Thymus (tissue), 11 donors: Measurements from ENCODE around the gene SALL3. TPM values are rescaled to one million over a fixed set of nuclear protein-coding genes. Genes with fewer than 3 reads are reported as not detected.

Experiments
- DNase-seq, 9 donors: peaks; one replicate each; pipeline ENCODE4 v3.0.0-alpha.2; 2013; ENCODE audit warnings: low spot score in 9 of 9, low read depth in 6 of 9, missing footprints in 1 of 9
- H3K27ac ChIP-seq, 2 donors: one replicate each; pipeline ENCODE4 v1.5.1; 2013; ENCODE audit warnings: control low read depth in 1 of 2, low read depth in 1 of 2, low read length in 1 of 2, mild to moderate bottlenecking in 1 of 2, moderate library complexity in 1 of 2
- H3K27me3 ChIP-seq, 2 donors: one replicate each; pipeline ENCODE4 v1.5.1; 2013; ENCODE audit warnings: low read length in 1 of 2; ENCODE audit not compliant: control insufficient read depth in 2 of 2, insufficient read depth in 1 of 2
- H3K36me3 ChIP-seq, 2 donors: one replicate each; pipeline ENCODE4 v1.5.1; 2013; ENCODE audit warnings: low read length in 1 of 2, mild to moderate bottlenecking in 1 of 2, moderate library complexity in 1 of 2; ENCODE audit not compliant: control insufficient read depth in 2 of 2, insufficient read depth in 2 of 2
- H3K4me1 ChIP-seq, 2 donors: one replicate each; pipeline ENCODE4 v1.5.1; 2013; ENCODE audit warnings: low read length in 2 of 2; ENCODE audit not compliant: control insufficient read depth in 2 of 2, insufficient read depth in 2 of 2
- H3K4me3 ChIP-seq, 2 donors: one replicate each; pipeline ENCODE4 v1.5.1; 2013; ENCODE audit warnings: low read length in 2 of 2, control low read depth in 1 of 2, mild to moderate bottlenecking in 1 of 2
- H3K9me3 ChIP-seq, 2 donors: one replicate each; pipeline ENCODE4 v1.5.1; 2013; ENCODE audit warnings: low read length in 1 of 2, mild to moderate bottlenecking in 1 of 2; ENCODE audit not compliant: control insufficient read depth in 2 of 2, insufficient read depth in 1 of 2
- WGBS: extraction: QIAGEN DNeasy Blood & Tissue Kit; methylation state at CpG from one replicate; pipeline ENCODE4 v1.1.7; 2013; 5-methylcytosine and 5-hydroxymethylcytosine counted together
- polyA plus RNA-seq: library from polyadenylated mRNA; stranded (reverse); fragments of 200-250 nt; gene quantifications from one replicate; pipeline ENCODE4 v1.2.3, GENCODE V29; 2013
- total RNA-seq: library from RNA; stranded (reverse); fragments of 120-200 nt; gene quantifications from one replicate; pipeline ENCODE4 v1.2.4, GENCODE V29; 2013
- donor health status: healthy.

The SALL3 gene
- total and polyA plus RNA-seq, 2 donors, result under 0.01 to 0.02 TPM

GRCh38 chr18:79006106-79006795, 26.6 kb downstream of the SALL3 start:
- no peaks in the 10 kb centered on the region for H3K27me3 ChIP-seq

GRCh38 chr18:79007440-79007839, 27.8 kb downstream of the SALL3 start:
- 91% methylated on average over 9 of the region's 9 CpGs for WGBS
- H3K36me3 ChIP-seq, result no peaks in the 10 kb centered on the region
- peaks cover 0 to 2% of the 10 kb centered on the region in 2 donors for H3K27me3 ChIP-seq
- H3K9me3 ChIP-seq, result peaks cover 0 to 18% of the 10 kb centered on the region in 2 donors
- no peaks in the 10 kb centered on the region for H3K4me1 ChIP-seq
- no peak overlapping the region for H3K27ac ChIP-seq
- no peak overlapping the region for H3K4me3 ChIP-seq
- no peak for DNase-seq

More at GRCh38 chr18:79006106-79006795, 26.6 kb downstream of the SALL3 start:
- H3K4me1 ChIP-seq, result no peaks in the 10 kb centered on the region
- H3K9me3 ChIP-seq, result peaks cover 0 to 18% of the 10 kb centered on the region in 2 donors
- no peaks in the 10 kb centered on the region for H3K36me3 ChIP-seq
- no peak overlapping the region for H3K4me3 ChIP-seq
- WGBS, result 95% methylated on average over 67 of the region's 67 CpGs
- DNase-seq, result no peak
- H3K27ac ChIP-seq, result no peak overlapping the region

- no peak overlapping the region for H3K4me3 ChIP-seq
- no peak for DNase-seq
- H3K9me3 ChIP-seq, result peaks cover 0 to 18% of the 10 kb centered on the region in 2 donors
- 95% methylated on average over 21 of the region's 21 CpGs for WGBS
- no peak overlapping the region for H3K27ac ChIP-seq
- peaks cover 0 to 2% of the 10 kb centered on the region in 2 donors for H3K27me3 ChIP-seq
- H3K4me1 ChIP-seq, result no peaks in the 10 kb centered on the region
- H3K36me3 ChIP-seq, result no peaks in the 10 kb centered on the region
Observed at GRCh38 chr18:79008356-79008940, 28.8 kb downstream of the SALL3 start.

- Histone ChIP-seq H3K4me1 (no peaks in the 10 kb centered on the region), H3K27me3 (peaks cover 0 to 2% of the 10 kb centered on the region in 2 donors), H3K27ac (no peak overlapping the region), H3K36me3 (no peaks in the 10 kb centered on the region), H3K9me3 (peaks cover 0 to 18% of the 10 kb centered on the region in 2 donors), H3K4me3 (no peak overlapping the region)
- DNase-seq, result no peak
- WGBS, result 85% methylated on average over 9 of the region's 9 CpGs
Observed at GRCh38 chr18:79010802-79011201, 31.2 kb downstream of the SALL3 start.

GRCh38 chr18:79011300-79011870, 31.8 kb downstream of the SALL3 start:
- Histone ChIP-seq H3K9me3 (peaks cover 0 to 13% of the 10 kb centered on the region in 2 donors), H3K27me3 (peaks cover 0 to 2% of the 10 kb centered on the region in 2 donors), H3K27ac (no peak overlapping the region), H3K4me3 (no peak overlapping the region), H3K36me3 (no peaks in the 10 kb centered on the region), H3K4me1 (no peaks in the 10 kb centered on the region)
- 90% methylated on average over 17 of the region's 17 CpGs for WGBS
- DNase-seq, result no peak

- Histone ChIP-seq H3K36me3 (no peaks in the 10 kb centered on the region), H3K4me3 (no peak overlapping the region), H3K27me3 (peaks cover 0 to 2% of the 10 kb centered on the region in 2 donors), H3K4me1 (no peaks in the 10 kb centered on the region), H3K9me3 (no peaks in the 10 kb centered on the region), H3K27ac (no peak overlapping the region)
- DNase-seq, result no peak
- 79% methylated on average over 10 of the region's 10 CpGs for WGBS
Observed at GRCh38 chr18:79013869-79014268, 34.3 kb downstream of the SALL3 start.

GRCh38 chr18:79018911-79019310, 39.3 kb downstream of the SALL3 start:
- Histone ChIP-seq H3K9me3 (peaks cover 0 to 2% of the 10 kb centered on the region in 2 donors), H3K36me3 (no peaks in the 10 kb centered on the region), H3K4me1 (no peaks in the 10 kb centered on the region), H3K27ac (no peak overlapping the region), H3K27me3 (no peaks in the 10 kb centered on the region), H3K4me3 (no peak overlapping the region)
- DNase-seq, result no peak
- WGBS, result 91% methylated on average over 12 of the region's 12 CpGs

GRCh38 chr18:79019881-79020280, 40.3 kb downstream of the SALL3 start:
- Histone ChIP-seq H3K9me3 (peaks cover 0 to 2% of the 10 kb centered on the region in 2 donors), H3K27ac (no peak overlapping the region), H3K4me1 (no peaks in the 10 kb centered on the region), H3K4me3 (no peak overlapping the region), H3K36me3 (no peaks in the 10 kb centered on the region), H3K27me3 (no peaks in the 10 kb centered on the region)
- WGBS, result 72% methylated on average over 7 of the region's 7 CpGs
- no peak for DNase-seq

- H3K36me3 ChIP-seq, result no peaks in the 10 kb centered on the region
- peaks cover 0 to 9% of the 10 kb centered on the region in 2 donors for H3K9me3 ChIP-seq
- WGBS, result 97% methylated on average over 25 of the region's 25 CpGs
- H3K4me3 ChIP-seq, result no peak overlapping the region
- DNase-seq, result no peak
- H3K4me1 ChIP-seq, result no peaks in the 10 kb centered on the region
- H3K27ac ChIP-seq, result no peak overlapping the region
- no peaks in the 10 kb centered on the region for H3K27me3 ChIP-seq
Observed at GRCh38 chr18:79022603-79023002, 43.0 kb downstream of the SALL3 start.
